Astrocyte (in vitro differentiated cells and primary cell): ENCODE measurements around the gene MSL2. TPM values are rescaled to one million over a fixed set of nuclear protein-coding genes. Genes with fewer than 3 reads are reported as not detected.

ENCODE experiments used
- DNase-seq: peaks from one replicate; pipeline ENCODE4 v3.0.0-alpha.2; 2010; ENCODE audit warnings: low read depth
- FAIRE-seq: peaks from 2 replicates; lab custom pipeline; 2011; peaks lifted over from hg19 to GRCh38; lab: Jason Lieb, UNC
- H2AFZ ChIP-seq: 2 replicates; pipeline ENCODE4 v1.6.0; 2012; ENCODE audit warnings: low read depth, low read length, inconsistent platforms
- H3K27ac ChIP-seq: 2 replicates; pipeline ENCODE4 v1.5.1; 2011; ENCODE audit warnings: low read depth, low read length, inconsistent platforms
- H3K27me3 ChIP-seq: 2 replicates; pipeline ENCODE4 v1.6.0; 2011; ENCODE audit warnings: low read length, inconsistent platforms; ENCODE audit not compliant: insufficient read depth
- H3K36me3 ChIP-seq: 2 replicates; pipeline ENCODE4 v1.5.1; 2011; ENCODE audit warnings: low read length, inconsistent platforms; ENCODE audit not compliant: insufficient read depth
- H3K4me1 ChIP-seq: 2 replicates; pipeline ENCODE4 v1.5.1; 2011; ENCODE audit warnings: low read length, inconsistent platforms; ENCODE audit not compliant: insufficient read depth
- H3K4me2 ChIP-seq: 2 replicates; pipeline ENCODE4 v1.6.0; 2012; ENCODE audit warnings: low read length, inconsistent platforms
- H3K4me3 ChIP-seq: 2 replicates; pipeline ENCODE4 v1.5.1; 2011; ENCODE audit warnings: low read depth, mild to moderate bottlenecking, low read length, inconsistent platforms; ENCODE audit not compliant: insufficient read depth
- H3K79me2 ChIP-seq: 2 replicates; pipeline ENCODE4 v1.6.0; 2012; ENCODE audit warnings: mild to moderate bottlenecking, low read length, inconsistent platforms; ENCODE audit not compliant: insufficient read depth
- H3K9ac ChIP-seq: 2 replicates; pipeline ENCODE4 v1.6.0; 2012; ENCODE audit warnings: mild to moderate bottlenecking, low read length, inconsistent platforms
- H3K9me3 ChIP-seq: 2 replicates; pipeline ENCODE4 v1.5.1; 2012; ENCODE audit warnings: low read depth, mild to moderate bottlenecking, low read length, inconsistent platforms; ENCODE audit not compliant: insufficient read depth
- H4K20me1 ChIP-seq: 2 replicates; pipeline ENCODE4 v1.6.0; 2012; ENCODE audit warnings: low read length, inconsistent platforms; ENCODE audit not compliant: insufficient read depth
- H3K27ac Mint-ChIP-seq: one replicate; pipeline ENCODE4 v1.8.0; 2021; ENCODE audit warnings: mild to moderate bottlenecking, mixed read lengths; ENCODE audit not compliant: unreplicated experiment
- H3K27me3 Mint-ChIP-seq: one replicate; pipeline ENCODE4 v1.8.0; 2021; ENCODE audit warnings: low read depth, mixed read lengths; ENCODE audit not compliant: unreplicated experiment
- H3K36me3 Mint-ChIP-seq: one replicate; pipeline ENCODE4 v1.8.0; 2021; ENCODE audit warnings: low read depth, mixed read lengths; ENCODE audit not compliant: unreplicated experiment
- H3K4me1 Mint-ChIP-seq: one replicate; pipeline ENCODE4 v1.8.0; 2021; ENCODE audit warnings: low read depth, mixed read lengths; ENCODE audit not compliant: unreplicated experiment
- H3K4me3 Mint-ChIP-seq: one replicate; pipeline ENCODE4 v1.8.0; 2021; ENCODE audit warnings: mild to moderate bottlenecking, moderate library complexity, mixed read lengths; ENCODE audit not compliant: unreplicated experiment
- H3K9me3 Mint-ChIP-seq: one replicate; pipeline ENCODE4 v1.8.0; 2021; ENCODE audit warnings: mild to moderate bottlenecking, mixed read lengths; ENCODE audit not compliant: unreplicated experiment
- EZH2 ChIP-seq: IDR thresholded peaks from 2 replicates; pipeline ENCODE4 v1.6.1; 2012; ENCODE audit warnings: mild to moderate bottlenecking, low read length, inconsistent platforms; ENCODE audit not compliant: insufficient read depth
- total RNA-seq: library from RNA; stranded (reverse); gene quantifications from 2 replicates; pipeline ENCODE4 v1.2.1, GENCODE V29; 2021
- TF ChIP-seq, protein P1 (sequence below): IDR thresholded peaks from 2 replicates; pipeline ENCODE4 v1.5.1; 2011; ENCODE audit warnings: low read depth, mild to moderate bottlenecking, inconsistent platforms, low read length, moderate library complexity; ENCODE audit not compliant: insufficient read depth

Gene MSL2
- total RNA-seq, 1 donor from 2014 or later = 20.1 TPM

DNA sequence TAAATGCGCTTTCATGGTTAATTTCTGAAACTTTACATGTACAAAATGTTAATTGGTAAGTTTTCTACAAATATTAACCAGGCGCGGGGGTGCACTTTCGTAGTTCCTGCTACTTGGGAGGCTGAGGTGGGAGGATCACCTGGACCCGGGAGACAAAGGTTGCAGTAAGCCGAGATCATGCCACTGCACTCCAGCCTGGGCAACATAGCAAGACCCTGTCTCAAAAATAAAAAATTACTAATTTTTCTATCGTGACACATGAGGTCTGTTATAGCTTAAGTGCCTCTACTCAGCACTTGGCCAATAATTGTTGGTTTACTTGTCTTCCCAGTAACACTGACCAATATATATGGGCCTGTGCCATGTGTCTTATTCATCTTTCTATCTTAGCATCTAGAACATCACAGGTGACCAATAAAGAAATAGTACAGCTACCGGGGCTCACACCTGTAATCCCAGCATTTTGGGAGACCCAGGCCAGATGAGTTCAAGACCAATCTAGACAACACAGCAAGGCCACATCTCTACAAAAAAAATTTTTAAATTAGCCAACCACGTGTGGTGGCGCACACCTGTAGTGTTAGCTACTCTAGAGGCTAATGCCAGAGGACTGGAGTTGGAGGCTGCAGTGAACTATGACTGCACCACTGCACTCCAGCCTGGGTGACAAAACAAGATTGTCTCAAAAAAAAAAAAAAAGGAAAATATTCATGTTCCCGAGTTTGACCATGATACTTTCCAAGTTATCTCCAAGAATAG is 6.1 kb downstream of the MSL2 start:
- Histone ChIP-seq H3K4me3 (no peak overlapping the region), H3K27ac (no peak overlapping the region), H4K20me1 (peaks cover 100% of the 10 kb centered on the region), H3K27me3 (no peaks in the 10 kb centered on the region), H3K4me2 (no peak overlapping the region), H3K9me3 (no peaks in the 10 kb centered on the region), H3K36me3 (no peaks in the 10 kb centered on the region), H3K9ac (no peak overlapping the region), H3K79me2 (peaks cover 100% of the 10 kb centered on the region), H3K4me1 (peaks cover 9% of the 10 kb centered on the region), H2AFZ (no peak overlapping the region)
- Mint-ChIP-seq H3K36me3 (peaks cover 7% of the 10 kb centered on the region), H3K27me3 (no peaks in the 10 kb centered on the region), H3K27ac (no peak overlapping the region), H3K4me1 (peaks cover 24% of the 10 kb centered on the region), H3K4me3 (no peak overlapping the region), H3K9me3 (no peaks in the 10 kb centered on the region)
- TF ChIP-seq, protein P1, sequence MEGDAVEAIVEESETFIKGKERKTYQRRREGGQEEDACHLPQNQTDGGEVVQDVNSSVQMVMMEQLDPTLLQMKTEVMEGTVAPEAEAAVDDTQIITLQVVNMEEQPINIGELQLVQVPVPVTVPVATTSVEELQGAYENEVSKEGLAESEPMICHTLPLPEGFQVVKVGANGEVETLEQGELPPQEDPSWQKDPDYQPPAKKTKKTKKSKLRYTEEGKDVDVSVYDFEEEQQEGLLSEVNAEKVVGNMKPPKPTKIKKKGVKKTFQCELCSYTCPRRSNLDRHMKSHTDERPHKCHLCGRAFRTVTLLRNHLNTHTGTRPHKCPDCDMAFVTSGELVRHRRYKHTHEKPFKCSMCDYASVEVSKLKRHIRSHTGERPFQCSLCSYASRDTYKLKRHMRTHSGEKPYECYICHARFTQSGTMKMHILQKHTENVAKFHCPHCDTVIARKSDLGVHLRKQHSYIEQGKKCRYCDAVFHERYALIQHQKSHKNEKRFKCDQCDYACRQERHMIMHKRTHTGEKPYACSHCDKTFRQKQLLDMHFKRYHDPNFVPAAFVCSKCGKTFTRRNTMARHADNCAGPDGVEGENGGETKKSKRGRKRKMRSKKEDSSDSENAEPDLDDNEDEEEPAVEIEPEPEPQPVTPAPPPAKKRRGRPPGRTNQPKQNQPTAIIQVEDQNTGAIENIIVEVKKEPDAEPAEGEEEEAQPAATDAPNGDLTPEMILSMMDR = no peak
- no peak for TF ChIP-seq EZH2
- FAIRE-seq = no peak
- no peak for DNase-seq

DNA sequence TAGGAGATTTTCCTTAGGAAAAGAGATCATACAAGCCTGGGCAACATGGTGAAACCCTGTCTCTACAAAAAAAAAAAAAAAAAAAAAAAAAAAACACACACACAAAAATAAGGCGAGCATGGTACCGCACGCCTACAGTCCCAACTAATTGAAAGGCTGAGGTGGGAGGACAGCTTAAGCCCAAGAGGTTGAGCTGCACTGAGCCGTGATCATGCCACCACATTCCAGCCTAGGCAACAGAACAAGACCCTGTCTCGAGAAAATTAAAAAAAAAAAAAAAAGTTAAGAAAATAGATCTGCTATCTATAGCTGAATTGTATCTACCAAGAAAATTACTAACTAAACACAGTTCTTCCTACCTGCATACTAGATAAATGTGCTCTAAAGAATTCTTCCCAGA is 7.1 kb downstream of the MSL2 start:
- no peaks in the 10 kb centered on the region for H3K36me3 Mint-ChIP-seq
- no peak for TF ChIP-seq EZH2
- TF ChIP-seq, protein P1 = no peak
- no peak for DNase-seq
- Histone ChIP-seq H3K27ac (no peak overlapping the region), H3K4me1 (peaks cover 9% of the 10 kb centered on the region), H3K4me2 (no peak overlapping the region), H3K4me3 (no peak overlapping the region), H3K36me3 (no peaks in the 10 kb centered on the region), H3K9ac (no peak overlapping the region), H3K79me2 (peaks cover 100% of the 10 kb centered on the region), H2AFZ (no peak overlapping the region), H3K9me3 (no peaks in the 10 kb centered on the region), H4K20me1 (peaks cover 100% of the 10 kb centered on the region), H3K27me3 (no peaks in the 10 kb centered on the region)
- H3K4me3 Mint-ChIP-seq = no peak overlapping the region
- peaks cover 24% of the 10 kb centered on the region for H3K4me1 Mint-ChIP-seq
- FAIRE-seq = no peak
- no peaks in the 10 kb centered on the region for H3K27me3 Mint-ChIP-seq
- H3K9me3 Mint-ChIP-seq = no peaks in the 10 kb centered on the region
- H3K27ac Mint-ChIP-seq = no peak overlapping the region

DNA sequence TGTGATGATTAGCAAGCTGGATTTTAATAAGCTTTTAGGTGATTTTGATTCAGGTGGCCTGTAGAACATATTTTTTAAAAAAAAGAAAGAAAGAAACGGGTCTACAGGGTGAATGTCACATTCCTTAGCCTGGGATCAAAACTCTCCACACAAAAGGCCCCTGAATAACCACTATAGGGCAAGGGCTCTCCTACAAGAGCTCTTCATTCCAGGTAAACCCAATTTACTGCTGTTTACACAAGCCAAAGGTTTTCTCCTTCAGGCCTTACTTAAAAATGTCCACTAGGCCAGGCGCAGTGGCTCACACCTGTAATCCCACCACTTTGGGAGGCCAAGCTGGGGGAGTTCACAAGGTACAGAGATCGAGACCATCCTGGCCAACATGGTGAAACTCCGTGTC is 8.3 kb downstream of the MSL2 start:
- Mint-ChIP-seq H3K27me3 (no peaks in the 10 kb centered on the region), H3K9me3 (no peaks in the 10 kb centered on the region), H3K4me3 (no peak overlapping the region), H3K4me1 (peaks cover 25% of the 10 kb centered on the region), H3K36me3 (no peaks in the 10 kb centered on the region), H3K27ac (no peak overlapping the region)
- H3K9me3 ChIP-seq = no peaks in the 10 kb centered on the region
- no peak overlapping the region for H3K4me2 ChIP-seq
- no peak for TF ChIP-seq EZH2
- TF ChIP-seq, protein P1 = no peak
- peaks cover 100% of the 10 kb centered on the region for H3K79me2 ChIP-seq
- H3K9ac ChIP-seq = no peak overlapping the region
- no peak overlapping the region for H3K4me3 ChIP-seq
- H3K27ac ChIP-seq = no peak overlapping the region
- H3K36me3 ChIP-seq = no peaks in the 10 kb centered on the region
- H4K20me1 ChIP-seq = peaks cover 100% of the 10 kb centered on the region
- no peak overlapping the region for H2AFZ ChIP-seq
- H3K27me3 ChIP-seq = no peaks in the 10 kb centered on the region
- FAIRE-seq (no peak), DNase-seq (no peak)
- peaks cover 9% of the 10 kb centered on the region for H3K4me1 ChIP-seq
